ENCODE results near the gene CEP164. TPM values are rescaled to one million over a fixed set of nuclear protein-coding genes. Genes with fewer than 3 reads are reported as not detected.
"Not testable (repeated sequence)": the region's sequence is repeated elsewhere in the genome, so short reads cannot be mapped to it uniquely, and the experiment has no call there.

Gene CEP164
- total and polyA plus RNA-seq, 9 of the 15 experiments (the other 6 are each of a cell fraction or from before 2014, with no cell fraction given): 2.1 to 16.5 (median 10.4) TPM

GRCh38 chr11:117398618-117399017, 71.0 kb downstream of the CEP164 start:
- H3K9me3 ChIP-seq (replicated peaks; ENCODE audit: control insufficient read depth, insufficient read depth, low read depth, low read length); CTCF ChIA-PET (ENCODE audit: low intra/inter-chr PET ratio): not testable (repeated sequence)

GRCh38 chr11:117399100-117399840, 71.6 kb downstream of the CEP164 start:
- TF ChIP-seq ZNF146 (CRISPR knock-in tag; IDR thresholded peaks at IDR 0.05; ENCODE audit: unreplicated experiment): peak; percentile 44
- peak in 1 of 2 experiments; percentile 27; a peak in 1 of 4 replicates for TF ChIP-seq KDM1A (IDR thresholded peaks at IDR 0.05)
- peak; percentile 66 for TF ChIP-seq BCOR (IDR thresholded peaks at IDR 0.05)
- H3K9me1 ChIP-seq (ENCODE audit: control insufficient read depth, insufficient read depth, low read length); ATAC-seq; H3K4me1 ChIP-seq (replicated peaks in 1 of 2; ENCODE audit: control insufficient read depth in 2 of 2, insufficient read depth in 2 of 2, low read length in 2 of 2); POLR2A ChIA-PET; H3K36me3 ChIP-seq (ENCODE audit: control insufficient read depth, insufficient read depth, low read length); H3K9me3 ChIP-seq (replicated peaks; ENCODE audit: control insufficient read depth, insufficient read depth, low read depth, low read length); H3K9ac ChIP-seq (ENCODE audit: insufficient read depth in 1 of 2, low read depth in 2 of 2, low read length in 2 of 2); H3K4me2 ChIP-seq (ENCODE audit: insufficient read depth, low read length); DNase-seq (ENCODE audit: extremely low read depth in 1 of 4, low spot score in 3 of 4); H2AFZ ChIP-seq (ENCODE audit: low read depth, low read length); H3K4me3 ChIP-seq; H3K79me2 ChIP-seq (ENCODE audit: control insufficient read depth, insufficient read depth, low read length); in situ Hi-C loops (cut with MboI); intact Hi-C loops (cut with micrococcal nuclease); H3K27me3 ChIP-seq (ENCODE audit: control insufficient read depth in 2 of 2, insufficient read depth in 2 of 2, low read length in 2 of 2); H3K27ac ChIP-seq (ENCODE audit: extremely low read depth, low read depth, low read length); H4K20me1 ChIP-seq (replicated peaks; ENCODE audit: control insufficient read depth, insufficient read depth, low read length); BruUV-seq (replicated peaks); CTCF ChIA-PET (ENCODE audit: low intra/inter-chr PET ratio); FAIRE-seq: not testable (repeated sequence)
- WGBS (ENCODE audit: insufficient coverage, low coverage, missing lambda C conversion rate): 72% methylated on average over 2 of the region's 2 CpGs

More at GRCh38 chr11:117398618-117399017, 71.0 kb downstream of the CEP164 start:
- BruUV-seq (replicated peaks); H4K20me1 ChIP-seq (replicated peaks; ENCODE audit: control insufficient read depth, insufficient read depth, low read length); DNase-seq (ENCODE audit: extremely low read depth in 1 of 4, low spot score in 3 of 4); H2AFZ ChIP-seq (ENCODE audit: low read depth, low read length); H3K4me1 ChIP-seq (replicated peaks in 1 of 2; ENCODE audit: control insufficient read depth in 2 of 2, insufficient read depth in 2 of 2, low read length in 2 of 2); H3K9ac ChIP-seq (ENCODE audit: insufficient read depth in 1 of 2, low read depth in 2 of 2, low read length in 2 of 2); H3K4me3 ChIP-seq; ATAC-seq; H3K27ac ChIP-seq (ENCODE audit: extremely low read depth, low read depth, low read length); H3K36me3 ChIP-seq (ENCODE audit: control insufficient read depth, insufficient read depth, low read length); intact Hi-C loops (cut with micrococcal nuclease); in situ Hi-C loops (cut with MboI); H3K27me3 ChIP-seq (ENCODE audit: control insufficient read depth in 2 of 2, insufficient read depth in 2 of 2, low read length in 2 of 2); H3K4me2 ChIP-seq (ENCODE audit: insufficient read depth, low read length); FAIRE-seq; H3K79me2 ChIP-seq (ENCODE audit: control insufficient read depth, insufficient read depth, low read length); H3K9me1 ChIP-seq (ENCODE audit: control insufficient read depth, insufficient read depth, low read length): not testable (repeated sequence)
- POLR2A ChIA-PET: interaction anchor here (0.7 kb wide), 1 partner anchor 103 kb away, joined by 3 read pairs; no protein-coding TSS in a partner anchor
- TF ChIP-seq CBX3 (IDR thresholded peaks at IDR 0.05; ENCODE audit: borderline replicate concordance in 1 of 2, low read length in 2 of 2): 0 out of 3 replicates have a peak, but pooled peaks of 1 of the 2 experiments have one; percentile 53
- peak; percentile 76 for TF ChIP-seq ZFP36 (IDR thresholded peaks at IDR 0.05; ENCODE audit: low read depth, low read length, partially characterized antibody)
- WGBS (ENCODE audit: insufficient coverage, low coverage, missing lambda C conversion rate): 84% methylated on average over 2 of the region's 2 CpGs
